Body of pancreas (tissue), 4 donors: ENCODE results near the gene LSAMP. TPM values are rescaled to one million over a fixed set of nuclear protein-coding genes. Genes with fewer than 3 reads are reported as not detected.

Source experiments
- ATAC-seq: fragments of 150-250 bp; one replicate; pipeline ENCODE4 v1.9.1; 2016
- DNase-seq, 4 donors: peaks; one replicate each; pipeline ENCODE4 v3.0.0-alpha.2; 2019
- H3K27ac ChIP-seq, 4 donors: fragments of 200-600 bp; sonication (generic); 1 replicate in 3 of 4; 2 replicates in 1 of 4; pipeline versions ENCODE4 v1.5.1 to v1.6.1; 2016 to 2019; ENCODE audit warnings: mild to moderate bottlenecking in 1 of 4, mixed read lengths in 1 of 4, moderate library complexity in 1 of 4
- H3K27me3 ChIP-seq, 2 donors: fragments of 200-600 bp; sonication (generic); one replicate each; pipeline ENCODE4 v1.6.0; 2016; ENCODE audit warnings: mild to moderate bottlenecking in 1 of 2
- H3K36me3 ChIP-seq, 2 donors: fragments of 200-600 bp; sonication (generic); replicated peaks in 1 of 2; 2 replicates each; pipeline ENCODE4 v1.5.1; 2016; ENCODE audit warnings: low read depth in 2 of 2; ENCODE audit not compliant: insufficient read depth in 1 of 2
- H3K4me1 ChIP-seq: fragments of 200-600 bp; sonication (generic); one replicate; pipeline ENCODE4 v1.6.0; 2016
- H3K4me3 ChIP-seq, 2 donors: fragments of 200-600 bp; sonication (generic); 1 replicate in 1 of 2; 2 replicates in 1 of 2; pipeline ENCODE4 v1.5.1; 2016 to 2019
- H3K9me3 ChIP-seq, 3 donors: fragments of 200-600 bp; sonication (generic); 1 replicate in 2 of 3; 2 replicates in 1 of 3; pipeline ENCODE4 v1.5.1; 2016
- CTCF ChIP-seq, 7 experiments: fragments of 450-650 bp in 4 of 7; fragments of 200-600 bp in 3 of 7; sonication (generic) in 3 of 7; IDR thresholded peaks; one replicate each; pipeline ENCODE4 v1.5.1; 2016 to 2019; ENCODE audit warnings: antibody characterized with exemption in 7 of 7
- POLR2A ChIP-seq, 3 donors: fragments of 450-650 bp; IDR thresholded peaks; one replicate each; pipeline ENCODE4 v1.6.1; 2016; ENCODE audit warnings: antibody characterized with exemption in 3 of 3, mild to moderate bottlenecking in 2 of 3
- WGBS, 2 donors: methylation state at CpG; one replicate each; pipeline ENCODE4 v1.1.5; 2017; 5-methylcytosine and 5-hydroxymethylcytosine counted together
- intact Hi-C: fragments of 100-400 bp; cut with DNase I; formaldehyde crosslinking; loops from one replicate; pipeline ENCODE4 v1.15.1; 2023
- total RNA-seq, 2 donors: library from RNA; depleted of rRNA; stranded (reverse); fragments of >200 nt; gene quantifications; one replicate each; pipeline ENCODE4 v1.1.0, GENCODE V29; 2016

LSAMP gene
- total RNA-seq, 2 donors from 2014 or later = 1.6 to 2.1 TPM

DNA sequence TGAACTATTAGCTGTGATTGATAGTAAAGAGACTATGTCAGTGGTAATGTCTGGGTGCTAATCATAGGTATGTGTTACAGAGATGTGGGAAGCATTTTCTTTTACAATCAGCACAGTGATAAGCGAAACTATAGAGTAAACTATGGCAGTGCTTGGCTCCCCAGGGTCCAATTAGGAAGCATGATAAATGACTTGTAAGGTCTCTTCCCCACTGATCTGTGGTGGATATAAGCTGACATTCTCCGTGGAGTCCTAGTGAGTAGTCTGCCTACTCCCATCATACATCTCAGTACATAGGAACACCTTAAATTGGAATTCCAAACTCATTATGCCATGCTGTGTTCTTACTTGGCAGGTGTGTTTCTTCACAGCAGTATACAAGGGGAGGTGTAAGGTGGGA, 617.8 kb downstream of the LSAMP start:
- no peak for TF ChIP-seq CTCF (IDR thresholded peaks at IDR 0.05)
- no peak for TF ChIP-seq POLR2A (IDR thresholded peaks at IDR 0.05)
- intact Hi-C loops = no loop called here
- H3K4me3 ChIP-seq = no peak overlapping the region
- no peaks in the 10 kb centered on the region for H3K36me3 ChIP-seq
- DNase-seq (no peak), ATAC-seq (no peak)
- 88 to 94% methylated on average over 2 of the region's 2 CpGs for WGBS, 2 donors
- H3K27ac ChIP-seq = no peak overlapping the region
- H3K27me3 ChIP-seq = no peaks in the 10 kb centered on the region
- H3K4me1 ChIP-seq = no peaks in the 10 kb centered on the region
- H3K9me3 ChIP-seq = no peaks in the 10 kb centered on the region

DNA sequence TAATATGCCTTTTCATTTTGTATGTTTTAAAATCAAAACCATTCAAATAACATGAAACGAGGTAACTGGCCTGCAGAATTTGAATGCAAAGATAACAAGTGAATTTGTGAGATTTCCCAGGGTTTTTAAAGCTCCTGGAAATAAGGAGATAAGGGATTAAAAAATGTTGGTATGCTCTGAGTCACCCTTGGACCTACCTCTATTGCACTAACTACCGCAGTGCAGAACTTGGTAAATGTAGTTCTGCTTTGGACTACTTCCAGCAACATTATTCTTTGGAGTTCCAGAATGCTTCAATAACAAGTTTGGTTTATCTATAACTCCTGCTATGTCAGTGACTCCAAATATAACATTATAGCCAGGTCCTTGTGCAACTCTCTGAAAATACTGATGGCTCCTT, 620.2 kb downstream of the LSAMP start:
- ATAC-seq = no peak
- no peaks in the 10 kb centered on the region for H3K27me3 ChIP-seq
- no peak overlapping the region for H3K27ac ChIP-seq
- 30 to 47% methylated on average over 2 of the region's 2 CpGs for WGBS, 2 donors
- H3K4me1 ChIP-seq = no peaks in the 10 kb centered on the region
- no peaks in the 10 kb centered on the region for H3K9me3 ChIP-seq
- TF ChIP-seq CTCF (IDR thresholded peaks at IDR 0.05) (no peak), POLR2A (IDR thresholded peaks at IDR 0.05) (no peak)
- intact Hi-C loops = no loop called here
- DNase-seq = no peak
- no peak overlapping the region for H3K4me3 ChIP-seq
- no peaks in the 10 kb centered on the region for H3K36me3 ChIP-seq

GRCh38 chr3:115823083-115823482, 622.2 kb downstream of the LSAMP start:
- no peak overlapping the region for H3K4me3 ChIP-seq
- no peaks in the 10 kb centered on the region for H3K9me3 ChIP-seq
- H3K27ac ChIP-seq = no peak overlapping the region
- 92 to 96% methylated on average over 2 of the region's 2 CpGs for WGBS, 2 donors
- ATAC-seq (no peak), DNase-seq (no peak)
- H3K27me3 ChIP-seq = no peaks in the 10 kb centered on the region
- no peaks in the 10 kb centered on the region for H3K36me3 ChIP-seq
- intact Hi-C loops = no loop called here
- no peaks in the 10 kb centered on the region for H3K4me1 ChIP-seq
- TF ChIP-seq CTCF (IDR thresholded peaks at IDR 0.05) = no peak
- no peak for TF ChIP-seq POLR2A (IDR thresholded peaks at IDR 0.05)

DNA sequence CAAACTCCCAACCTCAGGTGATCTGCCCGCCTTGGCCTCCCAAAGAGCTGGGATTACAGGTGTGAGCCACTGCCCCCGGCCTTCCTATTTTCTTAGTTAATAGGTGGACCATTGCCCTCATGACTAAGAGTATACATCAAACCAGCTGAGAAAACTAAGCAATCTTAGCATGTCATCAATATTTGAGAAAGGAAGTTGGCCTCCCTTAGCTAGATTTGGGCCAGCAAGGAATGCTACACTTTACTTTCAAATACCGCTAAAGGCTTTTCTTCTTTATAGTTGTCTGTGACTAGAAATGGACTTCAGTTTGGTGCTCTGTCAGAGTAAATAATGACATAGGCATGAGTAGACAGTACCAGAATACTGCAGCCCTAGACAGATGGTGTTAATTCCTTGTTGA, 622.7 kb downstream of the LSAMP start:
- H3K9me3 ChIP-seq = no peaks in the 10 kb centered on the region
- 92 to 95% methylated on average over 3 of the region's 3 CpGs for WGBS, 2 donors
- ATAC-seq (no peak), DNase-seq (no peak)
- no peak for TF ChIP-seq POLR2A (IDR thresholded peaks at IDR 0.05)
- H3K4me1 ChIP-seq = no peaks in the 10 kb centered on the region
- no peak overlapping the region for H3K27ac ChIP-seq
- no peak overlapping the region for H3K4me3 ChIP-seq
- no peaks in the 10 kb centered on the region for H3K36me3 ChIP-seq
- intact Hi-C loops = no loop called here
- no peaks in the 10 kb centered on the region for H3K27me3 ChIP-seq

GRCh38 chr3:115819785-115820384, 625.4 kb downstream of the LSAMP start:
- intact Hi-C loops = no loop called here
- TF ChIP-seq CTCF (IDR thresholded peaks at IDR 0.05) = peak; percentile 90 to 99 (median 98)
- no peak for TF ChIP-seq POLR2A (IDR thresholded peaks at IDR 0.05)
- Histone ChIP-seq H3K27me3 (no peaks in the 10 kb centered on the region), H3K4me1 (no peaks in the 10 kb centered on the region), H3K9me3 (no peaks in the 10 kb centered on the region), H3K27ac (no peak overlapping the region), H3K36me3 (no peaks in the 10 kb centered on the region), H3K4me3 (no peak overlapping the region)
- ATAC-seq = peak; percentile 85
- peak; percentile 77 to 87 (median 84) for DNase-seq
- 39 to 46% methylated on average over 6 of the region's 6 CpGs for WGBS, 2 donors
